ENCODE data around the gene PRKAR2A. TPM values are rescaled to one million over a fixed set of nuclear protein-coding genes. Genes with fewer than 3 reads are reported as not detected.
"Not testable (repeated sequence)": the region's sequence is repeated elsewhere in the genome, so short reads cannot be mapped to it uniquely, and the experiment has no call there.

Gene PRKAR2A
- polyA plus RNA-seq, 1 experiment = 9.0 TPM

GRCh38 chr3:48811524-48811923 is 36.1 kb downstream of the PRKAR2A start:
- Histone ChIP-seq H3K27me3 (ENCODE audit: control insufficient read depth, insufficient read depth, low read length) (no peaks in the 10 kb centered on the region), H3K36me3 (ENCODE audit: control insufficient read depth, insufficient read depth, low read length) (no peaks in the 10 kb centered on the region), H3K4me3 (ENCODE audit: low read depth, low read length) (no peak overlapping the region)
- no peak for DNase-seq (ENCODE audit: low read depth)
- POLR2A ChIA-PET = no interaction called here
- TF ChIP-seq CTCF (IDR thresholded peaks at IDR 0.05; ENCODE audit: insufficient read depth, low read depth, low read length) = no peak
- CTCF ChIA-PET = no interaction called here

DNA sequence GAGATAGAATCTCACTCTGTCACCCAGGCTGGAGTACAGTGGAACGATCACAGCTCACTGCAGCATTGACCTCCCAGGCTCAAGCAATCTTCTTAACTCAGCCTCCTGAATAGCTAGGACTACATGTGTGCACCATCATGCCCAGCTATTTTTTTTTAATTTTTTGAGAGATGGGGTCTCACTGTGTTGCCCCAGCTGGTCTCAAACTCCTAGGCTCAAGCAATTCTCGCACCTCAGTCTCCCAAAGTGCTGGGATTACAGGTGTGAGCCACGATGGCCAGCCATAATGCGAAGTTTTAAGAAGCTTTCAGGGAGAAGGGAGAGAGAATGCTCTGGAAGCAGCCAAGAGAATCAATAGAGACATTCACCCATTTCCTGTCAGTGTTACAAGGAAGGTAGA is 42.7 kb downstream of the PRKAR2A start:
- H3K36me3 ChIP-seq (ENCODE audit: control insufficient read depth, insufficient read depth, low read length) = no peaks in the 10 kb centered on the region
- no peak for TF ChIP-seq CTCF (IDR thresholded peaks at IDR 0.05; ENCODE audit: insufficient read depth, low read depth, low read length)
- H3K4me3 ChIP-seq (ENCODE audit: low read depth, low read length) = no peak overlapping the region
- ChIA-PET POLR2A (no interaction called here), CTCF (interaction anchor here (0.9 kb wide), 1 partner anchor 8 kb away, joined by 3 read pairs; no protein-coding TSS in a partner anchor)
- DNase-seq (ENCODE audit: low read depth) = no peak
- no peaks in the 10 kb centered on the region for H3K27me3 ChIP-seq (ENCODE audit: control insufficient read depth, insufficient read depth, low read length)

GRCh38 chr3:48800831-48801230 is 46.8 kb downstream of the PRKAR2A start:
- H3K4me3 ChIP-seq (ENCODE audit: low read depth, low read length); DNase-seq (ENCODE audit: low read depth); CTCF ChIA-PET; POLR2A ChIA-PET; H3K36me3 ChIP-seq (ENCODE audit: control insufficient read depth, insufficient read depth, low read length); H3K27me3 ChIP-seq (ENCODE audit: control insufficient read depth, insufficient read depth, low read length): not testable (repeated sequence)

GRCh38 chr3:48798998-48799397 is 48.7 kb downstream of the PRKAR2A start:
- no peaks in the 10 kb centered on the region for H3K36me3 ChIP-seq (ENCODE audit: control insufficient read depth, insufficient read depth, low read length)
- no peak for TF ChIP-seq CTCF (IDR thresholded peaks at IDR 0.05; ENCODE audit: insufficient read depth, low read depth, low read length)
- no peak overlapping the region for H3K4me3 ChIP-seq (ENCODE audit: low read depth, low read length)
- CTCF ChIA-PET = interaction anchor here (0.7 kb wide), 1 partner anchor 8 kb away, joined by 3 read pairs; no protein-coding TSS in a partner anchor
- no peaks in the 10 kb centered on the region for H3K27me3 ChIP-seq (ENCODE audit: control insufficient read depth, insufficient read depth, low read length)
- DNase-seq (ENCODE audit: low read depth) = no peak
- POLR2A ChIA-PET = no interaction called here

- no peaks in the 10 kb centered on the region for H3K27me3 ChIP-seq (ENCODE audit: control insufficient read depth, insufficient read depth, low read length)
- H3K36me3 ChIP-seq (ENCODE audit: control insufficient read depth, insufficient read depth, low read length) = no peaks in the 10 kb centered on the region
- H3K4me3 ChIP-seq (ENCODE audit: low read depth, low read length) = no peak overlapping the region
- CTCF ChIA-PET = no interaction called here
- POLR2A ChIA-PET = no interaction called here
- no peak for DNase-seq (ENCODE audit: low read depth)
- no peak for TF ChIP-seq CTCF (IDR thresholded peaks at IDR 0.05; ENCODE audit: insufficient read depth, low read depth, low read length)
Measured at GRCh38 chr3:48797626-48798025, 50.0 kb downstream of the PRKAR2A start.

- H3K27me3 ChIP-seq (ENCODE audit: control insufficient read depth, insufficient read depth, low read length) = no peaks in the 10 kb centered on the region
- no peak for DNase-seq (ENCODE audit: low read depth)
- H3K36me3 ChIP-seq (ENCODE audit: control insufficient read depth, insufficient read depth, low read length) = no peaks in the 10 kb centered on the region
- TF ChIP-seq CTCF (IDR thresholded peaks at IDR 0.05; ENCODE audit: insufficient read depth, low read depth, low read length) = no peak
- ChIA-PET CTCF (interaction anchor here (0.7 to 1.8 kb wide), 3 partner anchors 9 to 24 kb away, joined by 3 to 5 read pairs (median 3); no protein-coding TSS in a partner anchor), POLR2A (no interaction called here)
- H3K4me3 ChIP-seq (ENCODE audit: low read depth, low read length) = no peak overlapping the region
Measured at GRCh38 chr3:48795997-48796732, 51.5 kb downstream of the PRKAR2A start.

DNA sequence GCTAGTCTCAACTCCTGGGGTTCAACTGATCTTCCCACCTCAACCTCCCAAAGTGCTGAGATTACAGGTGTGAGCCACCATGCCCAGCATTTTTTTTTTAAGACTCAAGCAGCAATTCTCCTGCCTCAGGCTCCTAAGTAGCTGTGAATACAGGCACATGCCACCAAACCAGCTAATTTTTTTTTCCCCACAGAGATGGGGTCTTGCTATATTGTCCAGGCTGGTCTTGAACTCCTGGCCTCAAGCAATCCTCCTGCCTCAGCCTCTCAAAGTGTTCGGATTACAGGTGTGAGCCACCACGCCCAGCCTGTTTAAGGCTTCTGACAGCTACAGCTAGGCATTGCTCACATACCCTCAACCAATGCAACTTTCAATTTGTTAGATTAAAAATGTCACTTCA is 54.2 kb downstream of the PRKAR2A start:
- CTCF ChIA-PET = not testable (repeated sequence)

More for the DNA sequence above, 54.2 kb downstream of the PRKAR2A start:
- H3K4me3 ChIP-seq (ENCODE audit: low read depth, low read length); POLR2A ChIA-PET; H3K36me3 ChIP-seq (ENCODE audit: control insufficient read depth, insufficient read depth, low read length); H3K27me3 ChIP-seq (ENCODE audit: control insufficient read depth, insufficient read depth, low read length); DNase-seq (ENCODE audit: low read depth): not testable (repeated sequence)

All from BJ (cell line).